Measurements from ENCODE around the gene SLC14A1. TPM values are rescaled to one million over a fixed set of nuclear protein-coding genes. Genes with fewer than 3 reads are reported as not detected.

SLC14A1 gene
- total and polyA plus RNA-seq, 2 of the 13 experiments (the other 11 are each of a cell fraction or from before 2014, with no cell fraction given): not detected

- no peaks in the 10 kb centered on the region for H4K20me1 ChIP-seq (ENCODE audit: insufficient read depth, low read length)
- H3K36me3 ChIP-seq (replicated peaks in 1 of 2; ENCODE audit: control insufficient read depth in 1 of 2, insufficient read depth in 2 of 2, low read length in 2 of 2): no peaks in the 10 kb centered on the region
- in situ Hi-C loops (cut with HindIII; ENCODE audit: extremely low pct_ligation_motif_present, low pct_unique_long_range_greater_than_20kb): loop anchor here (5.0 kb wide), 1 partner anchor 72 kb away; no protein-coding TSS in a partner anchor
- no peaks in the 10 kb centered on the region for H3K9me3 ChIP-seq (ENCODE audit: low read length)
- H3K27me3 ChIP-seq (ENCODE audit: control insufficient read depth in 1 of 2, insufficient read depth in 2 of 2, low read length in 2 of 2): peaks cover 0 to 2% of the 10 kb centered on the region in 2 experiments; a peak in 1 of 5 replicates
- H3K4me3 ChIP-seq (replicated peaks in 1 of 3; ENCODE audit: insufficient read depth in 1 of 3, low read depth in 2 of 3, low read length in 3 of 3): no peak overlapping the region
- no peak overlapping the region for H3K27ac ChIP-seq (ENCODE audit: extremely low read length, insufficient read depth, low read length)
- no peak overlapping the region for H3K9ac ChIP-seq (ENCODE audit: insufficient read depth, low read depth, low read length)
- no peak overlapping the region for H2AFZ ChIP-seq (ENCODE audit: low read length)
- POLR2A ChIA-PET: no interaction called here
- H3K4me2 ChIP-seq (ENCODE audit: low read depth, low read length): no peak overlapping the region
- FAIRE-seq (no peak), ATAC-seq (no peak), DNase-seq (ENCODE audit: low spot score) (no peak)
- H3K4me1 ChIP-seq (ENCODE audit: insufficient read depth, low read length): no peaks in the 10 kb centered on the region
- CTCF ChIA-PET (ENCODE audit: low intra/inter-chr PET ratio, low total read pairs): no interaction called here
- no peaks in the 10 kb centered on the region for H3K79me2 ChIP-seq (ENCODE audit: insufficient read depth, low read length)
- 3% methylated on average over 2 of the region's 2 CpGs for WGBS (ENCODE audit: low lambda C conversion rate)
- intact Hi-C loops (cut with micrococcal nuclease; ENCODE audit: unreplicated experiment): no loop called here
- no TSS peak for BruUV-seq (replicated peaks)
- TF ChIP-seq ZNF432 (CRISPR knock-in tag; IDR thresholded peaks at IDR 0.05; ENCODE audit: borderline replicate concordance) (no peak), TIGD3 (CRISPR knock-in tag; IDR thresholded peaks at IDR 0.05; ENCODE audit: borderline replicate concordance) (no peak), ETS1 (CRISPR knock-in tag; IDR thresholded peaks at IDR 0.05) (no peak), MXD1 (CRISPR knock-in tag; IDR thresholded peaks at IDR 0.05) (no peak), ZC3H13 (CRISPR knock-in tag; IDR thresholded peaks at IDR 0.05) (no peak), AKAP8 (CRISPR knock-in tag; IDR thresholded peaks at IDR 0.05) (no peak), ZNF230 (CRISPR knock-in tag; IDR thresholded peaks at IDR 0.05) (no peak), NR1H2 (CRISPR knock-in tag; IDR thresholded peaks at IDR 0.05; ENCODE audit: borderline replicate concordance, low read depth) (no peak)
Measured at GRCh38 chr18:45765796-45766195, 41.8 kb downstream of the SLC14A1 start.

Measured in HepG2 (cell line).